Hepatocyte (in vitro differentiated cells): Measurements from ENCODE around the gene ABCB11.

Experiments
- CTCF ChIP-seq: fragments of 200-600 bp; sonication (generic); IDR thresholded peaks from 2 replicates; pipeline ENCODE4 v1.5.1; 2016; ENCODE audit warnings: antibody characterized with exemption, mild to moderate bottlenecking; ENCODE audit not compliant: poor library complexity
- EZH2 ChIP-seq: fragments of 200-600 bp; sonication (generic); IDR thresholded peaks from 2 replicates; pipeline ENCODE4 v1.6.1; 2016; ENCODE audit warnings: antibody characterized with exemption, mild to moderate bottlenecking, borderline replicate concordance

DNA sequence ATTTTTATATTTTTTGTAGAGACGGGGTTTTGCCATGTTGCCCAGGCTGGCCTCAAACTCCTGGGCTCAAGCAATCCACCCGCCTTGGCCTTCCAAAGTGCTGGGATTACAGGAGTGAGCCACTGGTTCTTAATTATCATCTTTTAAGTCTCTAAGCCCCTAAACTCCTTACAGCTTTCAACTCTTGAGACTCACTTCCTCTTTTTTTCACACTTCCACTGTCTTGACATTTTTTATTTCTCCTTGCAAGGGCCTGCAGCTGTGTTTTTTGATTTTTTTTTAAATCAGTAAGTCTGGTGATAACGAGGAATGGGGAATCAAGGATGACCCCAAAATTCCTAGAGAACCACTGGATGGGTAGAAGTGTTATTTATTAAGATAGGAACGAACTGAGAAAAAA, 8.6 kb upstream of the ABCB11 start:
- TF ChIP-seq CTCF (no peak), EZH2 (no peak)
